ENCODE results near the gene GBP1.

The GBP1 gene

DNA sequence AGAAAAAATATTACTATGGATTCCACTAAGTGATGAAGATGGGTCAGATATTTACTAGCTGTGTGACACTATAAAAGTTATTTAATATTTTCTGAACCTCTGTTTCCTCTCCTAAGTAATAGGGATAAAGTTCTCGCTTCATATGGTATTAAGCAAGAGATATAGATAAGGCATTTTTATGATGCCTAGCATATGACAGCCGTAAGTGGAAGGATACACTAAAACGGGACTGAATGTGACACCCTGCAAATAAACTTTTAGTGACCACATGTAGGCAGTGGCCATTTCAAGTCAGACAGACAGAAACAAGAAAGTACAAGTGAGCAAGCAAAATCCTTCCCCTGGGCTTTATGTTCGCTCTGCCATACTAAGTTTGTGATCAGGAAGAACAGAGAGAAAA, 56.5 kb downstream of the GBP1 start:
- DNase-seq (ENCODE audit: low read depth in 2 of 2): no peak

DNA sequence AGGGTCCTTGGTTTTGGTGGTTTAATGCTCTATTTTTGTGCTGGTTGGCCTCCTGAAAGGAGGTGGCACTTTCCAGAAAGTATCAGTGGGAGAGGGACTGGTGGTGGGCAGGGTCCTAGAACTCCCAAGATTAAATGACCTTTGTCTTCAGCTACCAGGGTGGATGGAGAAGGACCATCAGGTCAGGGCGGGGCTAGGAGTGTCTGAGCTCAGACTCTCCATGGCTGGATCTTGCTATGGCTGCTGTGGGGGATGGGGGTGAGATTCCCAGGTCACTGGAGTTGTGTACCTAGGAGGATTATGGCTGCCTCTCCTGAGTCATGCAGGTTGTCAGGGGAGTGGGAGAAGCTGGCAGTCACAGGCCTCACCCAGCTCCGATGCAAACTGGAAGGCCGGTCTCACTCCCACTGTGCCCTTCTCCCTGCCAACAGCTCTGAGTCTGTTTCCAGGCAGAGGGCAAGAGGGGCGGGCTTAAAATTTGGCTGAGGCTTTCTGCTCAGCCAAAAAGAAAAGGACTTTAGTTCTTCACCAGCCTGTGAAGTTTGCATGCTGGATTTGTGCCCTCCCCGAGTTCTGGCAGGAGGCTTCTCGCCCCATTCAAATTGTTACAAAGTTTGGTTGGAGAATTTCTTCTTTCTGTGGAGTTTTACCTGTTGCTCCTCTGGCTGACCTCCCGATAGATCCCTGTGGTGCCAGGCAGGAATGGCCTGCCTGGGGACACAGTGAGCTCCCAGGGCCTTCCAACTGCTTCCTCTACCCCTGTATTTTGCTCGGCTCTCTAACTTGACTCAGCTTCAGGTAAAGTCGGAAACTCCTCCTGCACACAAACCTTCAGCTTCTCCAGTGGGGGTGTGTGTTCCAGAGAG, 59.5 kb downstream of the GBP1 start:
- DNase-seq (ENCODE audit: low read depth in 2 of 2): no peak
